Lung microvascular endothelial cell (primary cell): ENCODE results near the gene STAU1. TPM values are rescaled to one million over a fixed set of nuclear protein-coding genes. Genes with fewer than 3 reads are reported as not detected.
A peak's percentile ranks its signal among the peaks of the same experiment; 100 is the strongest.
"Not testable (repeated sequence)": the region's sequence is repeated elsewhere in the genome, so short reads cannot be mapped to it uniquely, and the experiment has no call there.

Experiments
- DNase-seq, 2 donors: peaks; one replicate each; pipeline versions ENCODE4 v3.0.0 to v3.0.0-alpha.2; 2010; ENCODE audit warnings: low read depth in 2 of 2
- total RNA-seq: library from RNA; depleted of rRNA; stranded (reverse); fragments of >200 nt; gene quantifications from 2 replicates; pipeline ENCODE4 v1.2.1, GENCODE V29; 2014

The STAU1 gene
- total RNA-seq, 1 donor from 2014 or later: 34.9 TPM

GRCh38 chr20:49166534-49167449, 21.3 kb downstream of the STAU1 start:
- DNase-seq: no peak

GRCh38 chr20:49165611-49166010, 22.5 kb downstream of the STAU1 start:
- no peak for DNase-seq

- DNase-seq: no peak
Measured at GRCh38 chr20:49163696-49164095, 24.4 kb downstream of the STAU1 start.

- no peak for DNase-seq
Measured at GRCh38 chr20:49161428-49162152, 26.5 kb downstream of the STAU1 start.

GRCh38 chr20:49160057-49160929, 27.8 kb downstream of the STAU1 start:
- no peak for DNase-seq

GRCh38 chr20:49157146-49157545, 31.0 kb downstream of the STAU1 start:
- DNase-seq: no peak

GRCh38 chr20:49156481-49156880, 31.7 kb downstream of the STAU1 start:
- no peak for DNase-seq

- DNase-seq: no peak
Measured at GRCh38 chr20:49151436-49151835, 36.7 kb downstream of the STAU1 start.

GRCh38 chr20:49149281-49150045, 38.7 kb downstream of the STAU1 start:
- no peak for DNase-seq

- no peak for DNase-seq
Measured at GRCh38 chr20:49148601-49149000, 39.5 kb downstream of the STAU1 start.

GRCh38 chr20:49147296-49147695, 40.8 kb downstream of the STAU1 start:
- DNase-seq: no peak

- DNase-seq: no peak
Measured at GRCh38 chr20:49146442-49147225, 41.5 kb downstream of the STAU1 start.

- DNase-seq: no peak
Measured at GRCh38 chr20:49140834-49141233, 47.3 kb downstream of the STAU1 start.

- DNase-seq: no peak
Measured at GRCh38 chr20:49140411-49140810, 47.7 kb downstream of the STAU1 start.

- DNase-seq: no peak
Measured at GRCh38 chr20:49138431-49138830, 49.7 kb downstream of the STAU1 start.

- no peak for DNase-seq
Measured at GRCh38 chr20:49136817-49137571, 51.1 kb downstream of the STAU1 start.

- DNase-seq: not testable (repeated sequence)
Measured at GRCh38 chr20:49134797-49135196, 53.3 kb downstream of the STAU1 start.

GRCh38 chr20:49133571-49133970, 54.6 kb downstream of the STAU1 start:
- DNase-seq: no peak

- DNase-seq: peak; percentile 79 to 80
Measured at GRCh38 chr20:49132995-49133478, 55.1 kb downstream of the STAU1 start.
